Subcutaneous abdominal adipose tissue (tissue), 5 donors: Measurements from ENCODE around the gene PRKCA.
A peak's percentile ranks its signal among the peaks of the same experiment; 100 is the strongest.

ENCODE experiments used
- H3K27ac ChIP-seq: one replicate; pipeline ENCODE4 v1.7.0; 2013; ENCODE audit warnings: low read depth, mild to moderate bottlenecking, inconsistent platforms, low read length, moderate library complexity
- H3K27me3 ChIP-seq, 5 donors: one replicate each; pipeline ENCODE4 v1.7.0; 2013; ENCODE audit warnings: low read length in 5 of 5, inconsistent platforms in 1 of 5; ENCODE audit not compliant: control insufficient read depth in 5 of 5, insufficient read depth in 4 of 5
- H3K36me3 ChIP-seq, 5 donors: one replicate each; pipeline ENCODE4 v1.7.0; 2013; ENCODE audit warnings: low read length in 5 of 5; ENCODE audit not compliant: control insufficient read depth in 5 of 5, insufficient read depth in 5 of 5
- H3K4me1 ChIP-seq, 5 donors: one replicate each; pipeline ENCODE4 v1.7.0; 2013; ENCODE audit warnings: low read length in 5 of 5, mild to moderate bottlenecking in 3 of 5, moderate library complexity in 1 of 5; ENCODE audit not compliant: control insufficient read depth in 5 of 5, insufficient read depth in 5 of 5
- H3K4me3 ChIP-seq, 5 donors: one replicate each; pipeline ENCODE4 v1.7.0; 2013; ENCODE audit warnings: low read length in 5 of 5, low read depth in 1 of 5
- H3K9ac ChIP-seq, 5 donors: one replicate each; pipeline ENCODE4 v1.7.0; 2013; ENCODE audit warnings: low read length in 5 of 5, mild to moderate bottlenecking in 4 of 5, moderate library complexity in 3 of 5
- H3K9me3 ChIP-seq, 5 donors: one replicate each; pipeline ENCODE4 v1.7.0; 2013; ENCODE audit warnings: low read length in 5 of 5; ENCODE audit not compliant: control insufficient read depth in 5 of 5
- donor health status: healthy.
- donor health status: healthy.
- donor health status: healthy.
- donor health status: healthy.
- donor health status: healthy.

Gene PRKCA

GRCh38 chr17:66630828-66631472, 328.5 kb downstream of the PRKCA start:
- Histone ChIP-seq H3K9ac (no peak overlapping the region), H3K4me1 (peaks cover 0 to 12% (median 7%) of the 10 kb centered on the region in 5 donors), H3K27me3 (no peaks in the 10 kb centered on the region), H3K4me3 (no peak overlapping the region), H3K36me3 (no peaks in the 10 kb centered on the region), H3K9me3 (no peaks in the 10 kb centered on the region), H3K27ac (no peak overlapping the region)

- H3K27me3 ChIP-seq: no peaks in the 10 kb centered on the region
Measured at GRCh38 chr17:66632731-66633130, 330.3 kb downstream of the PRKCA start.

GRCh38 chr17:66633317-66633965, 331.0 kb downstream of the PRKCA start:
- no peaks in the 10 kb centered on the region for H3K9me3 ChIP-seq
- H3K4me1 ChIP-seq: peaks cover 0 to 12% (median 7%) of the 10 kb centered on the region in 5 donors
- no peak overlapping the region for H3K9ac ChIP-seq
- H3K27ac ChIP-seq: no peak overlapping the region
- H3K27me3 ChIP-seq: no peaks in the 10 kb centered on the region
- no peaks in the 10 kb centered on the region for H3K36me3 ChIP-seq
- H3K4me3 ChIP-seq: no peak overlapping the region

More at GRCh38 chr17:66632731-66633130, 330.3 kb downstream of the PRKCA start:
- Histone ChIP-seq H3K9me3 (no peaks in the 10 kb centered on the region), H3K4me1 (peaks cover 0 to 12% (median 7%) of the 10 kb centered on the region in 5 donors), H3K4me3 (no peak overlapping the region), H3K27ac (no peak overlapping the region), H3K36me3 (no peaks in the 10 kb centered on the region), H3K9ac (peak overlapping the region in 1 of 5 donors; percentile 11)

- Histone ChIP-seq H3K27ac (no peak overlapping the region), H3K4me3 (no peak overlapping the region), H3K9ac (no peak overlapping the region), H3K4me1 (peaks cover 0 to 10% (median 6%) of the 10 kb centered on the region in 5 donors), H3K27me3 (no peaks in the 10 kb centered on the region), H3K36me3 (no peaks in the 10 kb centered on the region), H3K9me3 (no peaks in the 10 kb centered on the region)
Measured at GRCh38 chr17:66634193-66634592, 331.8 kb downstream of the PRKCA start.

- no peaks in the 10 kb centered on the region for H3K36me3 ChIP-seq
- H3K4me3 ChIP-seq: no peak overlapping the region
- no peaks in the 10 kb centered on the region for H3K27me3 ChIP-seq
- no peaks in the 10 kb centered on the region for H3K4me1 ChIP-seq
- no peaks in the 10 kb centered on the region for H3K9me3 ChIP-seq
- H3K9ac ChIP-seq: no peak overlapping the region
- no peak overlapping the region for H3K27ac ChIP-seq
Measured at GRCh38 chr17:66635386-66636045, 333.1 kb downstream of the PRKCA start.

GRCh38 chr17:66636111-66636510, 333.7 kb downstream of the PRKCA start:
- Histone ChIP-seq H3K4me3 (no peak overlapping the region), H3K9me3 (no peaks in the 10 kb centered on the region), H3K9ac (no peak overlapping the region), H3K36me3 (no peaks in the 10 kb centered on the region), H3K27ac (no peak overlapping the region), H3K27me3 (no peaks in the 10 kb centered on the region), H3K4me1 (no peaks in the 10 kb centered on the region)

GRCh38 chr17:66637491-66637890, 335.1 kb downstream of the PRKCA start:
- Histone ChIP-seq H3K36me3 (peaks cover 0 to 2% (median 0%) of the 10 kb centered on the region in 5 donors), H3K9me3 (no peaks in the 10 kb centered on the region), H3K27me3 (no peaks in the 10 kb centered on the region), H3K9ac (no peak overlapping the region), H3K4me3 (no peak overlapping the region), H3K27ac (no peak overlapping the region), H3K4me1 (no peaks in the 10 kb centered on the region)

GRCh38 chr17:66638707-66639479, 336.5 kb downstream of the PRKCA start:
- no peak overlapping the region for H3K9ac ChIP-seq
- H3K4me1 ChIP-seq: peaks cover 0 to 5% (median 4%) of the 10 kb centered on the region in 5 donors
- H3K27ac ChIP-seq: no peak overlapping the region
- no peaks in the 10 kb centered on the region for H3K9me3 ChIP-seq
- peaks cover 0 to 3% (median 0%) of the 10 kb centered on the region in 5 donors for H3K36me3 ChIP-seq
- H3K27me3 ChIP-seq: no peaks in the 10 kb centered on the region
- no peak overlapping the region for H3K4me3 ChIP-seq

- H3K27ac ChIP-seq: no peak overlapping the region
- H3K27me3 ChIP-seq: no peaks in the 10 kb centered on the region
- peaks cover 0 to 22% (median 16%) of the 10 kb centered on the region in 5 donors for H3K4me1 ChIP-seq
- H3K36me3 ChIP-seq: peaks cover 0 to 7% (median 0%) of the 10 kb centered on the region in 5 donors
- H3K9ac ChIP-seq: no peak overlapping the region
- no peak overlapping the region for H3K4me3 ChIP-seq
- no peaks in the 10 kb centered on the region for H3K9me3 ChIP-seq
Measured at GRCh38 chr17:66643815-66644710, 341.6 kb downstream of the PRKCA start.
